ENCODE measurements around the gene APOL3.
"Not testable (repeated sequence)": the region's sequence is repeated elsewhere in the genome, so short reads cannot be mapped to it uniquely, and the experiment has no call there.

Gene APOL3

GRCh38 chr22:36160499-36160942, at the start of gene APOL3:
Gene APOL3, minus strand, starts transcription at chr22:36160755. Its CDS starts 11,700 bp downstream, at chr22:36149055.
- in situ Hi-C loops (cut with MboI; ENCODE audit: low sequenced_read_pairs) = no loop called here

- in situ Hi-C loops (cut with MboI; ENCODE audit: low sequenced_read_pairs) = no loop called here
Observed at GRCh38 chr22:36210224-36210623, 49.7 kb upstream of the APOL3 start.

GRCh38 chr22:36209488-36209908, 48.9 kb upstream of the APOL3 start:
- in situ Hi-C loops (cut with MboI; ENCODE audit: low sequenced_read_pairs) = not testable (repeated sequence)

- in situ Hi-C loops (cut with MboI; ENCODE audit: low sequenced_read_pairs) = no loop called here
Observed at GRCh38 chr22:36208914-36209313, 48.4 kb upstream of the APOL3 start.

- in situ Hi-C loops (cut with MboI; ENCODE audit: low sequenced_read_pairs) = no loop called here
Observed at GRCh38 chr22:36208162-36208765, 47.7 kb upstream of the APOL3 start.

GRCh38 chr22:36206255-36206654, 45.7 kb upstream of the APOL3 start:
- in situ Hi-C loops (cut with MboI; ENCODE audit: low sequenced_read_pairs) = no loop called here

GRCh38 chr22:36205573-36205972, 45.0 kb upstream of the APOL3 start:
- in situ Hi-C loops (cut with MboI; ENCODE audit: low sequenced_read_pairs) = not testable (repeated sequence)

- in situ Hi-C loops (cut with MboI; ENCODE audit: low sequenced_read_pairs) = no loop called here
Observed at GRCh38 chr22:36204632-36205015, 44.1 kb upstream of the APOL3 start.

- in situ Hi-C loops (cut with MboI; ENCODE audit: low sequenced_read_pairs) = no loop called here
Observed at GRCh38 chr22:36204001-36204631, 43.6 kb upstream of the APOL3 start.

- in situ Hi-C loops (cut with MboI; ENCODE audit: low sequenced_read_pairs) = not testable (repeated sequence)
Observed at GRCh38 chr22:36203441-36203840, 42.9 kb upstream of the APOL3 start.

- in situ Hi-C loops (cut with MboI; ENCODE audit: low sequenced_read_pairs) = not testable (repeated sequence)
Observed at GRCh38 chr22:36202906-36203305, 42.4 kb upstream of the APOL3 start.

GRCh38 chr22:36201630-36202319, 41.2 kb upstream of the APOL3 start, which contains the start of gene APOL4:
Gene APOL4, minus strand, starts transcription at chr22:36201809. Its CDS starts 75 bp downstream, at chr22:36201734.
- in situ Hi-C loops (cut with MboI; ENCODE audit: low sequenced_read_pairs) = no loop called here

- in situ Hi-C loops (cut with MboI; ENCODE audit: low sequenced_read_pairs) = not testable (repeated sequence)
Observed at GRCh38 chr22:36201025-36201424, 40.5 kb upstream of the APOL3 start.

GRCh38 chr22:36199001-36199551, 38.5 kb upstream of the APOL3 start:
- in situ Hi-C loops (cut with MboI; ENCODE audit: low sequenced_read_pairs) = no loop called here

GRCh38 chr22:36198536-36198935, 38.0 kb upstream of the APOL3 start:
- in situ Hi-C loops (cut with MboI; ENCODE audit: low sequenced_read_pairs) = no loop called here

GRCh38 chr22:36197514-36198146, 37.1 kb upstream of the APOL3 start:
- in situ Hi-C loops (cut with MboI; ENCODE audit: low sequenced_read_pairs) = no loop called here

- in situ Hi-C loops (cut with MboI; ENCODE audit: low sequenced_read_pairs) = no loop called here
Observed at GRCh38 chr22:36197065-36197440, 36.5 kb upstream of the APOL3 start.

- in situ Hi-C loops (cut with MboI; ENCODE audit: low sequenced_read_pairs) = no loop called here
Observed at GRCh38 chr22:36196254-36197064, 35.9 kb upstream of the APOL3 start.

- in situ Hi-C loops (cut with MboI; ENCODE audit: low sequenced_read_pairs) = no loop called here
Observed at GRCh38 chr22:36194971-36195370, 34.4 kb upstream of the APOL3 start.

GRCh38 chr22:36194385-36194784, 33.8 kb upstream of the APOL3 start:
- in situ Hi-C loops (cut with MboI; ENCODE audit: low sequenced_read_pairs) = no loop called here

Data from HL-60/S4 treated with phorbol 12-myristate 13-acetate at 8.2 ng/mL for 4 days and 3 days (cell line).